IMR-90 (cell line): Measurements from ENCODE around the gene TMEM161A. TPM values are rescaled to one million over a fixed set of nuclear protein-coding genes. Genes with fewer than 3 reads are reported as not detected.

Experiments used
- ATAC-seq: fragments of 200-7000 bp; cut with Tn5 transposase; 2 replicates; pipeline ENCODE4 v1.9.1; 2020; ENCODE audit warnings: low read depth, mild to moderate bottlenecking, moderate library complexity
- BruUV-seq: library from RNA; stranded (reverse); fragments of 400-500 nt; replicated peaks from 2 replicates; lab custom pipeline; 2021; lab: Mats Ljungman, UMichigan
- CTCF ChIA-PET: fragments of 300-600 bp; formaldehyde crosslinking; extraction: SDS; loops from one replicate; lab custom pipeline; 2021; ENCODE audit warnings: antibody characterized with exemption; lab: Yijun Ruan, JAX
- POLR2A ChIA-PET: fragments of 300-600 bp; sonication (Branson Sonifier 250); formaldehyde crosslinking; loops from one replicate; lab custom pipeline; 2022; ENCODE audit warnings: antibody characterized with exemption; ENCODE audit not compliant: unreplicated experiment; lab: Charles Lee
- DNase-seq: peaks from one replicate; pipeline ENCODE4 v3.0.0; 2013
- H2AFZ ChIP-seq: replicated peaks from 2 replicates; pipeline ENCODE3; 2013; ENCODE audit warnings: low read length, mild to moderate bottlenecking; ENCODE audit not compliant: poor library complexity
- H2AK5ac ChIP-seq: 2 replicates; pipeline ENCODE4 v1.6.1; 2013; ENCODE audit warnings: low read depth, low read length, inconsistent platforms
- H2AK9ac ChIP-seq: replicated peaks from 2 replicates; pipeline ENCODE3; 2013; ENCODE audit warnings: mild to moderate bottlenecking, low read depth, low read length, moderate library complexity; ENCODE audit not compliant: poor library complexity
- H2BK120ac ChIP-seq: 2 replicates; pipeline ENCODE4 v1.6.1; 2013; ENCODE audit warnings: low read depth, low read length, inconsistent platforms
- H2BK15ac ChIP-seq: 3 replicates; pipeline ENCODE4 v1.6.1; 2013; ENCODE audit warnings: low read depth, low read length, inconsistent platforms
- H2BK20ac ChIP-seq: 2 replicates; pipeline ENCODE4 v1.6.1; 2013; ENCODE audit warnings: low read depth, mild to moderate bottlenecking, inconsistent platforms, low read length, moderate library complexity
- H2BK5ac ChIP-seq: 2 replicates; pipeline ENCODE4 v1.6.1; 2013; ENCODE audit warnings: mild to moderate bottlenecking, low read depth, low read length, inconsistent platforms; ENCODE audit not compliant: poor library complexity, severe bottlenecking
- H3K14ac ChIP-seq: replicated peaks from 2 replicates; pipeline ENCODE4 v1.6.1; 2013; ENCODE audit warnings: low read depth, low read length, inconsistent platforms
- H3K18ac ChIP-seq: 2 replicates; pipeline ENCODE4 v1.6.1; 2013; ENCODE audit warnings: low read depth, low read length, control low read depth
- H3K23ac ChIP-seq: 2 replicates; pipeline ENCODE4 v1.6.1; 2013; ENCODE audit warnings: low read depth, low read length, inconsistent platforms
- H3K27ac ChIP-seq: 2 replicates; pipeline ENCODE4 v1.5.1; 2013; ENCODE audit warnings: mild to moderate bottlenecking, control low read depth, low read length; ENCODE audit not compliant: insufficient read depth
- H3K27me3 ChIP-seq: 2 replicates; pipeline ENCODE4 v1.6.1; 2013; ENCODE audit warnings: low read length; ENCODE audit not compliant: control insufficient read depth, insufficient read depth
- H3K36me3 ChIP-seq: 2 replicates; pipeline ENCODE4 v1.6.1; 2013; ENCODE audit warnings: low read length, mixed read lengths; ENCODE audit not compliant: control insufficient read depth, insufficient read depth
- H3K4ac ChIP-seq: 2 replicates; pipeline ENCODE4 v1.6.1; 2013; ENCODE audit warnings: low read depth, low read length, inconsistent platforms
- H3K4me1 ChIP-seq: 2 replicates; pipeline ENCODE4 v1.6.1; 2013; ENCODE audit warnings: low read length, mixed read lengths; ENCODE audit not compliant: control insufficient read depth, insufficient read depth
- H3K4me2 ChIP-seq: 2 replicates; pipeline ENCODE4 v1.6.1; 2013; ENCODE audit warnings: low read depth, mild to moderate bottlenecking, control low read depth, low read length, moderate library complexity
- H3K4me3 ChIP-seq: 2 replicates; pipeline ENCODE4 v1.5.1; 2013; ENCODE audit warnings: low read depth, mild to moderate bottlenecking, control low read depth, low read length, moderate library complexity; ENCODE audit not compliant: insufficient read depth
- H3K56ac ChIP-seq: 2 replicates; pipeline ENCODE4 v1.6.1; 2013; ENCODE audit warnings: low read length, inconsistent platforms; ENCODE audit not compliant: insufficient read depth; ENCODE audit errors: extremely low read depth
- H3K79me1 ChIP-seq, 2 experiments: 2 replicates each; pipeline ENCODE4 v1.6.1; 2013; ENCODE audit warnings: low read length in 2 of 2, inconsistent platforms in 1 of 2, low read depth in 1 of 2
- H3K9ac ChIP-seq: 2 replicates; pipeline ENCODE4 v1.6.1; 2013; ENCODE audit warnings: low read depth, low read length, control low read depth
- H3K9me1 ChIP-seq: 2 replicates; pipeline ENCODE4 v1.6.1; 2013; ENCODE audit warnings: low read length, inconsistent platforms; ENCODE audit not compliant: insufficient read depth
- H3K9me3 ChIP-seq: 2 replicates; pipeline ENCODE4 v1.6.1; 2013; ENCODE audit warnings: low read length; ENCODE audit not compliant: control insufficient read depth, insufficient read depth
- H4K20me1 ChIP-seq: 2 replicates; pipeline ENCODE4 v1.6.1; 2013; ENCODE audit warnings: low read length, inconsistent platforms; ENCODE audit not compliant: insufficient read depth
- H4K5ac ChIP-seq: 2 replicates; pipeline ENCODE4 v1.6.1; 2013; ENCODE audit warnings: mild to moderate bottlenecking, low read depth, low read length, control low read depth
- H4K8ac ChIP-seq, 2 experiments: 2 replicates each; pipeline ENCODE4 v1.6.1; 2013; ENCODE audit warnings: low read depth in 2 of 2, low read length in 2 of 2, control low read depth in 1 of 2, inconsistent platforms in 1 of 2
- H4K91ac ChIP-seq: 2 replicates; pipeline ENCODE4 v1.6.1; 2013; ENCODE audit warnings: low read depth, low read length, inconsistent platforms; ENCODE audit not compliant: insufficient read depth
- MXI1 ChIP-seq: IDR thresholded peaks from 2 replicates; pipeline ENCODE4 v1.6.1; 2012; ENCODE audit warnings: low read depth, mild to moderate bottlenecking, low read length, moderate library complexity, borderline replicate concordance
- RAD21 ChIP-seq: IDR thresholded peaks from 2 replicates; pipeline ENCODE4 v1.6.1; 2012; ENCODE audit warnings: low read length, improper control_type of control experiment
- USF2 ChIP-seq: fragments of 150-350 bp; IDR thresholded peaks from 2 replicates; pipeline ENCODE4 v1.6.1; 2017; ENCODE audit warnings: mild to moderate bottlenecking, antibody characterized with exemption, low read length, low read depth
- whole genome bisulfite sequencing, 2 experiments: methylation state at CpG; one replicate each; pipeline versions ENCODE4 v1.1.5 to v1.1.7; 2013; ENCODE audit warnings: missing lambda C conversion rate in 2 of 2; ENCODE audit not compliant: insufficient read length in 1 of 2; ENCODE audit errors: extremely low coverage in 2 of 2; 5-methylcytosine and 5-hydroxymethylcytosine counted together
- dilution Hi-C: fragments of 300-500 bp; cut with HindIII; formaldehyde crosslinking; loops from one replicate; pipeline ENCODE4 v1.14.3; 2018; ENCODE audit warnings: low sequenced_read_pairs; ENCODE audit not compliant: unreplicated experiment
- in situ Hi-C: fragments of 300-500 bp; cut with MboI; formaldehyde crosslinking; loops from 3 replicates; pipeline ENCODE4 v1.14.3; 2019; ENCODE audit warnings: low sequenced_read_pairs, inconsistent platforms, mixed read lengths
- intact Hi-C: fragments of 100-400 bp; cut with micrococcal nuclease; formaldehyde crosslinking; loops from 2 replicates; pipeline ENCODE4 v1.10.0; 2022
- polyA plus RNA-seq, 3 experiments: library from polyadenylated mRNA; depleted of rRNA; stranded (reverse); fragments of >200 nt; gene quantifications; 2 replicates each; pipeline ENCODE4 v1.2.3, GENCODE V29; 2012; ENCODE audit warnings: low replicate concordance in 1 of 3
- total RNA-seq: library from RNA; depleted of rRNA; stranded (reverse); fragments of >200 nt; gene quantifications from 2 replicates; pipeline ENCODE4 v1.2.3, GENCODE V29; 2012

The TMEM161A gene
- total and polyA plus RNA-seq, 2 of the 4 experiments (the other 2 are of a cell fraction): 11.1 to 34.8 TPM

DNA sequence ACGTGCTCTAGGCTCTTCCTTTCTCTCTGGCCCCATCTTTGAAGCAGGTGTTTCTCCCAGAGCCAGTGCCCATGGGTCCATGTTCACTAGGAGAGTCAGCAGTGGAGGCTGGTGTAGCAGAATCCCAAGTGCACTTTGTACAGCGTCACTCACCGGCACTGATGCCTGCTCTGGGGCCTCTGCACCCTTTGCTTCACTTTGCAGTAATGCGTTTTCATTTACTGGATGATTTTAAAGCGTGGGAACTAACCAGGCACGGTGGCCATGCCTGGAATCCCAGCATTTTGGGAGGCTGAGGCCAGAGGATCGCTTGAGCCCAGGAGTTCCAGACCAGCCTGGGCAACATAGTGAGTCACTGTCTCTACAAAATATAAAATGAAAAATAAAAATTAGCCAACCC, 43.8 kb downstream of the TMEM161A start:
- no peak overlapping the region for H3K56ac ChIP-seq
- no peaks in the 10 kb centered on the region for H3K9me1 ChIP-seq
- no peaks in the 10 kb centered on the region; the same call in 1 of the 2 replicates for H4K20me1 ChIP-seq
- no peak overlapping the region for H3K9ac ChIP-seq
- TF ChIP-seq USF2 (no peak), MXI1 (no peak), RAD21 (no peak)
- DNase-seq (no peak), ATAC-seq (no peak)
- H4K8ac ChIP-seq: no peak overlapping the region
- no peak overlapping the region for H3K23ac ChIP-seq
- no peaks in the 10 kb centered on the region for H3K4me1 ChIP-seq
- 50% methylated on average over 1 of the region's 7 CpGs; no CpG with 5 or more reads in 1 of the 2 experiments for WGBS, 2 experiments
- no peak overlapping the region for H2BK20ac ChIP-seq
- no peak overlapping the region for H3K27ac ChIP-seq
- no peak overlapping the region for H2AFZ ChIP-seq
- no peak overlapping the region for H3K14ac ChIP-seq
- POLR2A ChIA-PET: no interaction called here
- CTCF ChIA-PET: no interaction called here
- in situ Hi-C loops (no loop called here), intact Hi-C loops (no loop called here), dilution Hi-C loops (no loop called here)
- H3K4me2 ChIP-seq: no peak overlapping the region
- no peak overlapping the region for H4K5ac ChIP-seq
- no TSS peak for BruUV-seq
- H3K36me3 ChIP-seq: peaks cover 6% of the 10 kb centered on the region
- no peak overlapping the region for H2AK9ac ChIP-seq
- no peak overlapping the region for H3K4ac ChIP-seq
- H3K79me1 ChIP-seq: no peaks in the 10 kb centered on the region
- no peak overlapping the region for H2BK120ac ChIP-seq
- H3K18ac ChIP-seq: no peak overlapping the region
- no peak overlapping the region for H2BK15ac ChIP-seq
- H3K27me3 ChIP-seq: no peaks in the 10 kb centered on the region
- H2BK5ac ChIP-seq: no peak overlapping the region
- H4K91ac ChIP-seq: no peak overlapping the region
- no peaks in the 10 kb centered on the region for H3K9me3 ChIP-seq
- H2AK5ac ChIP-seq: no peak overlapping the region
- no peak overlapping the region for H3K4me3 ChIP-seq
